Thyroid gland (tissue), 4 donors: ENCODE data around the gene HSD3B7.

Experiments used
- POLR2A ChIP-seq, 2 donors: fragments of 450-650 bp; IDR thresholded peaks; one replicate each; pipeline ENCODE4 v1.6.1; 2017; ENCODE audit warnings: antibody characterized with exemption in 2 of 2, mild to moderate bottlenecking in 2 of 2, moderate library complexity in 1 of 2
- TF ChIP-seq, protein P1 (sequence below), 6 experiments: fragments of 200-600 bp in 3 of 6; fragments of 450-650 bp in 3 of 6; sonication (generic) in 3 of 6; IDR thresholded peaks; one replicate each; pipeline ENCODE4 v1.5.1; 2016 to 2019; ENCODE audit warnings: antibody characterized with exemption in 6 of 6, mild to moderate bottlenecking in 2 of 6, inconsistent platforms in 1 of 6, moderate library complexity in 1 of 6

- TF ChIP-seq POLR2A (IDR thresholded peaks at IDR 0.05): no peak
- TF ChIP-seq, protein P1, sequence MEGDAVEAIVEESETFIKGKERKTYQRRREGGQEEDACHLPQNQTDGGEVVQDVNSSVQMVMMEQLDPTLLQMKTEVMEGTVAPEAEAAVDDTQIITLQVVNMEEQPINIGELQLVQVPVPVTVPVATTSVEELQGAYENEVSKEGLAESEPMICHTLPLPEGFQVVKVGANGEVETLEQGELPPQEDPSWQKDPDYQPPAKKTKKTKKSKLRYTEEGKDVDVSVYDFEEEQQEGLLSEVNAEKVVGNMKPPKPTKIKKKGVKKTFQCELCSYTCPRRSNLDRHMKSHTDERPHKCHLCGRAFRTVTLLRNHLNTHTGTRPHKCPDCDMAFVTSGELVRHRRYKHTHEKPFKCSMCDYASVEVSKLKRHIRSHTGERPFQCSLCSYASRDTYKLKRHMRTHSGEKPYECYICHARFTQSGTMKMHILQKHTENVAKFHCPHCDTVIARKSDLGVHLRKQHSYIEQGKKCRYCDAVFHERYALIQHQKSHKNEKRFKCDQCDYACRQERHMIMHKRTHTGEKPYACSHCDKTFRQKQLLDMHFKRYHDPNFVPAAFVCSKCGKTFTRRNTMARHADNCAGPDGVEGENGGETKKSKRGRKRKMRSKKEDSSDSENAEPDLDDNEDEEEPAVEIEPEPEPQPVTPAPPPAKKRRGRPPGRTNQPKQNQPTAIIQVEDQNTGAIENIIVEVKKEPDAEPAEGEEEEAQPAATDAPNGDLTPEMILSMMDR (IDR thresholded peaks at IDR 0.05): no peak
Measured at GRCh38 chr16:30965436-30965835, 19.6 kb upstream of the HSD3B7 start.
